Activated CD4-positive, alpha-beta T cell treated with anti-CD3 and anti-CD28 coated beads, Interleukin-2, Interleukin-4, amounts not matched to agents 100 ng/mL and 50 ng/mL, durations not matched to agents 16 hours and 8 hours (primary cell): Measurements from ENCODE around the gene PPP6R3.

Source experiments
- DNase-seq: peaks from one replicate; pipeline ENCODE4 v3.0.0-alpha.2; 2020; ENCODE audit warnings: low spot score

Gene PPP6R3, protein sequence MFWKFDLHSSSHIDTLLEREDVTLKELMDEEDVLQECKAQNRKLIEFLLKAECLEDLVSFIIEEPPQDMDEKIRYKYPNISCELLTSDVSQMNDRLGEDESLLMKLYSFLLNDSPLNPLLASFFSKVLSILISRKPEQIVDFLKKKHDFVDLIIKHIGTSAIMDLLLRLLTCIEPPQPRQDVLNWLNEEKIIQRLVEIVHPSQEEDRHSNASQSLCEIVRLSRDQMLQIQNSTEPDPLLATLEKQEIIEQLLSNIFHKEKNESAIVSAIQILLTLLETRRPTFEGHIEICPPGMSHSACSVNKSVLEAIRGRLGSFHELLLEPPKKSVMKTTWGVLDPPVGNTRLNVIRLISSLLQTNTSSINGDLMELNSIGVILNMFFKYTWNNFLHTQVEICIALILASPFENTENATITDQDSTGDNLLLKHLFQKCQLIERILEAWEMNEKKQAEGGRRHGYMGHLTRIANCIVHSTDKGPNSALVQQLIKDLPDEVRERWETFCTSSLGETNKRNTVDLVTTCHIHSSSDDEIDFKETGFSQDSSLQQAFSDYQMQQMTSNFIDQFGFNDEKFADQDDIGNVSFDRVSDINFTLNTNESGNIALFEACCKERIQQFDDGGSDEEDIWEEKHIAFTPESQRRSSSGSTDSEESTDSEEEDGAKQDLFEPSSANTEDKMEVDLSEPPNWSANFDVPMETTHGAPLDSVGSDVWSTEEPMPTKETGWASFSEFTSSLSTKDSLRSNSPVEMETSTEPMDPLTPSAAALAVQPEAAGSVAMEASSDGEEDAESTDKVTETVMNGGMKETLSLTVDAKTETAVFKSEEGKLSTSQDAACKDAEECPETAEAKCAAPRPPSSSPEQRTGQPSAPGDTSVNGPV

DNA sequence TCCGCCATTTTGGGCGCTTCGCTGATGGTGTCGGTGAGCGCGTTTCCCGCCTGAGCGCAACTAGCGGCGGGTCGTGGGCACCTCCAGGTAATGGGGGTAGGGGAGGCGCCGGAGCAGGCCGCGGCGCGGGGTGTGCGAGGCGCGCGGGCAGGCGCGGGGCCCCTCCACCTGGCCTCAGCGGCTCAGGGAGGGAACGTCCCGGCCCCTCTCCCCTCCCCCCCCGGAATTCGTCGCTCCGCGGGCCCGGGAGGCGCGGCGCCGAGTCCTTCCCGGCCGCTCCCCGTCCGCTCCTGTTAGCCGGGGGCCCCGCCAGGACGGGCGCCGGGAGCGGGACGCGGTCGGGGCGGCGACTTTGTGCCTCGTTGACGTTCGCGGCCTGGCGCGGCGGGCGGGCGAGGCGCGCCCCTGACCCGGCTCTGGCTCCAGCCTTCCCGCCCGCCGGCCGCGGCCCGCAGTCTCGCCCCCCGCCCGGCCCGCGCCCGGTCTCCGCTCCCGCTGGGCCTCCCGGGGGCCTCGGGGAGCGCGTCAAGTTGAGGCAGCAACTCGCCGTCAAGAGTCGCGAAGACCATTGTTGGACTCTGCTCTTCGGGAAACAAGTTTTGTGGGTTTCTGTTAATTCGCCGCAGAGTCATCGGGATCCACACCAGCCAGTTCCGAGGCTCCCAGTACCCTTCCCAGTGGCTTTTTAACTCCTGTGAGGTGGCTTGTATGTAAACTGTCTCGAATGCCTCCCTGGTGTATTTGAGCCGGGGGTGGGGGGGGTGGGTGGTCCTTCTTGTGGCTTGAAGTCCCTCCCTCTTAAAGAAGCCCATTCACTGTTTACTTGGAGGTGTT lies at the start of gene PPP6R3:
Gene PPP6R3, plus strand, starts transcription at position 12 of the 834 bp plus-strand sequence. CDS start 76,913 bp downstream, outside the sequence.
- DNase-seq = no peak

DNA sequence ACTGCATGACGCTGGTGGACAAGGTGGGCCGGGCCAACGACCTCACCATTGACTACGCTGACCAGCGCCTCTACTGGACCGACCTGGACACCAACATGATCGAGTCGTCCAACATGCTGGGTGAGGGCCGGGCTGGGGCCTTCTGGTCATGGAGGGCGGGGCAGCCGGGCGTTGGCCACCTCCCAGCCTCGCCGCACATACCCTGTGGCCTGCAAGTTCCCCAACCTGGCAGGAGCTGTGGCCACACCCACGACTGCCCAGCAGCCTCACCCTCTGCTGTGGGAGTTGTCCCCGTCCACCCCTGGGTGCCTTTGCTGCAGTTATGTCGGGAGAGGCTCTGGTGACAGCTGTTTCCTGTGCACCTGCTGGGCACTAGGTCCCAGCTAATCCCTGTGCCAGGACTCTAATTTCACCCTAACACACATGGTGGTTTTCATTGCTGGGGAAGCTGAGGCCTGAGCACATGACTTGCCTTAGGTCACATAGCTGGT lies 49.0 kb upstream of the PPP6R3 start:
- DNase-seq = no peak

DNA sequence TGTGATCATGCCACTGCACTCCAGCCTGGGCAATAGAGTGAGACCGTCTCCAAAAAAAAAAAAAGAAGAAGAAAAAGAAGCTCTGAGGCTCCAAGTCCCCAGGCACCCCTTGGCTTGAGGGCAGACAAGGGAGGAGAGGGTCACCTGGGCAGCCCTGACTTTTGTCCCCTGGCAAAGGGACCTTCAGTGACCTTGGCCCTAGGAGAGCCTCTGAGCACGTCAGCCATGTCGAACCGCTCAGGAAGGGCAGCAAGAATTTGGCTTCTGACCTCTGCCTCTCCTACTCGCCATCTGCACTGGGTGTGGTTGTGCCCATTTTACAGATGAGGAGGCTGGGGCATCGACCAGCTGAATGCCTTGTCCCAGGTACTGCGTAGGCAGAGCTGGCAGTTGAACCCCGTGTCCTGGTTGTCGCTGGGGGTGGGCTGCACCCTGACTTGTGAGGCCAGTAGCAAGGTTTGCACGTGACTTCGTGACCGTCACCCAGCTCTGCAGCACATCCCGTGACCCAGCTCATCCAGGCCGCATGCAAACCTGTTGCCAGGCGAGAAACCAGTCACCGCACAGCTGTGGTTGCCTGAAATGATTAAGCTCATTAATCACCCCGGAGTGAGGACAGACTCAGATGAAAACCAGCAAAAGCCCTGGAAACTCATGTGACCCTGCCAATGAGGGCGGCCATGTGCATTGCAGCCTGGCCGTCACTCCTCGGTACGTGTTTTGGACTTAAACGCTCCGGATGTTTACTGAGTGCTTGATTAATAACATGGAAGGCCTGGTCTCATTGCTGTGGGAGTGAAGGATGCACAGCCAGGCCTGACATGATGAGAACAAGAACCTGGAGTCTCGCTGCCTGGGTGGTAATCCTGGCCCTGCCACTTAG lies 47.7 kb upstream of the PPP6R3 start:
- peak; percentile 83 for DNase-seq

DNA sequence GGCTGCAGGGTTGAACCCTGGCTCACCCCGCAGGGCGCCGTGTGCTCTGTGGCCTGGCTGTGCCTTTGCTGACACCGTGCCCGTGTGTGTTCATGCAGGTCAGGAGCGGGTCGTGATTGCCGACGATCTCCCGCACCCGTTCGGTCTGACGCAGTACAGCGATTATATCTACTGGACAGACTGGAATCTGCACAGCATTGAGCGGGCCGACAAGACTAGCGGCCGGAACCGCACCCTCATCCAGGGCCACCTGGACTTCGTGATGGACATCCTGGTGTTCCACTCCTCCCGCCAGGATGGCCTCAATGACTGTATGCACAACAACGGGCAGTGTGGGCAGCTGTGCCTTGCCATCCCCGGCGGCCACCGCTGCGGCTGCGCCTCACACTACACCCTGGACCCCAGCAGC lies 47.0 kb upstream of the PPP6R3 start:
- DNase-seq = no peak

DNA sequence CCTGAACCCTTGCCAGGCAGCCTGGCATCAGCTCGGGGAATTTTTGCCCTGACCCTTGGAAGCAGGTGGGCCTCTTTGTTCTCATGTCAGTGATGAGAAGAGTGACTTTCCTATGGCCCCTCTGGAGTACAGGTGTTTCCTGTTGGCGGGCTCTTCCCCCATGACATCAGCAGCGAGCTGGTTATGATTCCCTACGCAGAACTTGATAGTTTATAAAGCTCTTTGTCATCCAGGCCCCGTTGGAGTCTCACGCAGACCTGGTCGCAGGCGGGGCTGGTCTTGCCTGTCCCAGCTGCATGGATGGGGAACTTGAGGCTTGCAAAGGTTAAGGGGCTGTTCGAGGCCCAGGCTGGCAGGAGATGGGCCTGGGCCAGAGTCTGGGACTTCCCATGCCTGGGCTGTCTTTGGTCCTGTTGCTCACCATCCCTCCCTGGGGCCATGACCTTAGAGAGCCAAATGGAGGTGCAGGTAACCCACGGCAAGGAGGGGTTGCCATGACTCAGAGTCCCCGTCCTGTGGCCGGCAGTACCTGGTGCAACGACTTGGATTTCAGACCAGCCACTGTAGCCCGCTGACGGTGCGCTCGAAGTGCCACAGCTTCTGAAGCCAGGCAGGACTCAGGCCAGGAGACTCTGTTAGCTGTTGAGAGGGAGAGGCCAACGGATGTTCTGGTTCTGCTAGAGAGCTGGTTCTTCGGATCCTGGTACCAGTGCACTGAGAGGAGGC lies 45.9 kb upstream of the PPP6R3 start:
- DNase-seq = no peak

DNA sequence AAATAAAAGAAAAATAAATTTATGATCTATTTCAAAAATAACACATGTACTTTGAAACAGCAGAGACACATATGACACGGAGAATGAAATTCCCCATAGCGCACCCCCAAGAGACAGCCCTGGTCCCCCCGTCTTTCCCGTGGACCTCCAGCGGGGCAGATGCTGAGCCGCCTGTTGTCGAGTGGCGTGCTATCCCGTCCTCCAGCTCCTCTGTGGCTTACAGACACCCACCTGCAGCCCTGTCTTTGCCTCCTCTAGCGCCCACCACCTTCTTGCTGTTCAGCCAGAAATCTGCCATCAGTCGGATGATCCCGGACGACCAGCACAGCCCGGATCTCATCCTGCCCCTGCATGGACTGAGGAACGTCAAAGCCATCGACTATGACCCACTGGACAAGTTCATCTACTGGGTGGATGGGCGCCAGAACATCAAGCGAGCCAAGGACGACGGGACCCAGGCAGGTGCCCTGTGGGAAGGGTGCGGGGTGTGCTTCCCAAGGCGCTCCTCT lies 44.4 kb upstream of the PPP6R3 start:
- no peak for DNase-seq

DNA sequence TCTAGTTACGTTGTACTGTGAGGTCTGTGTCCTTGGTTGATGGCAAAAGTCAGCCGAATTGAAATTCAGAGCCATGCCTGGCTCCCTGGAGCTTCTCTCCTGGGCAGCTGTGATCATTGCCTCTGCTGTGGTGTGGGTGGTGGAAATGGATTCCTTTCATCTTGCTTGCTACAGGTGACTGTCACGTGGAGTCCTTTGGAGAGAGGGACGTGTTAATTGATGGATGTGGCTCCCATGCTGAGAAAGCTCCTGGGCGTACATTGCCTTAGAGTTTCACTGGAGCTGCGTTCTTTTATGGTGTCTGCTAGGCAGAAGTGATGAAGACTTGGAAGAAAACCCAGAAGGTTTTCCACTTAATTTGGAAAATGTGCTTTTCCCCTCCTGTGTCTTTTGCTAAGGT lies 41.9 kb upstream of the PPP6R3 start:
- DNase-seq = no peak

DNA sequence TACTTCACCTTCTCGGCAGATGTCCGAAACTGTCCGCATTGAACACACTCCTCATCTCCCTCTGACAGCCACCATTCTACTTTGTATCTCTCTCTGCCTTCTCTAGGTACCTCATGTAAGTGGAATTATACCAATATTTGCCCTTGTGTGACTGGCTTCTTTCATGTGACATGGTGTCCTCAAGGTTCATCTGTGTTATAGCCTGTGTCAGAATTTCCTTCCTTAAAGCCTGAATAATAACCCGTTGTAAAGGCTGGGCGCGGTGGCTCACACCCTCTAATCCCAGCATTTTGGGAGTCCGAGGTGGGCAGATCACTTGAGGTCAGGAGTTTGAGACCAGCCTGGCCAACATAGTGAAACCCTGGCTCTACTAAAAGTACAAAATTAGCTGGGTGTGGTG lies 40.4 kb upstream of the PPP6R3 start:
- no peak for DNase-seq

DNA sequence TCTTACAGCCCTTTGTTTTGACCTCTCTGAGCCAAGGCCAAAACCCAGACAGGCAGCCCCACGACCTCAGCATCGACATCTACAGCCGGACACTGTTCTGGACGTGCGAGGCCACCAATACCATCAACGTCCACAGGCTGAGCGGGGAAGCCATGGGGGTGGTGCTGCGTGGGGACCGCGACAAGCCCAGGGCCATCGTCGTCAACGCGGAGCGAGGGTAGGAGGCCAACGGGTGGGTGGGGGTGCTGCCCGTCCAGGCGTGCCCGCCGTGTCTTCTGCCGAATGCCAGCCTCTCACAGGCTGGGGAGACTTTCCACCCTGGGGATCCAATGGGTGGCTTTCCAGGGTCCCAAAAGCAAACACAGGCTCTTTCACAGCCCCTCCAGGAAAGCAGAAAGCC lies 37.1 kb upstream of the PPP6R3 start:
- DNase-seq = no peak

DNA sequence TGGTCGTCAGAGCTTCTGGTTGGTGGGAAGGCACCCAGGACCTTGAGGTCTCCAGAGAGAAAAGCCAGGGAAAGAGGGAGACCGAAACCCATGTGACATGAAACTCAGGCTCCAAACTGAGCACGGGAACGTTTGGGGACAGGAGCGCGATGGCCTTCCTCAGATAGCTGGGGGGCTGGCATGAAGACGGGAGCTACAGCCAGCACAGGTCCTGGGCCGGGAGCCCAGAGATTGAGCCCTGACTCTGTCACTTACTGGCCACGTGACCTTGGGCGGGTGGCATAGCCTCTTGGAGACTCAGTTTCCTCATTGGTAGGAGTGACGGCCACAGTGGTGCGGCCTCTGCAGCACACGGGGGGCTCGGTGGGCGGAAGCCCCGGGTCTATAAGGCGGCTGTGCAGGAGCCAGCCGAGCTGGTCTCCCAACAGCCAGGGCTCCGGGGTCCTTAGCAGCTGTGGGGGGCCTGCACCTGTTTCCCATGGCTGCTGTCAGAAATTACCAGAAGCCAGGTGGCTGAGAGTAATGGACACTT lies 36.4 kb upstream of the PPP6R3 start:
- no peak for DNase-seq

DNA sequence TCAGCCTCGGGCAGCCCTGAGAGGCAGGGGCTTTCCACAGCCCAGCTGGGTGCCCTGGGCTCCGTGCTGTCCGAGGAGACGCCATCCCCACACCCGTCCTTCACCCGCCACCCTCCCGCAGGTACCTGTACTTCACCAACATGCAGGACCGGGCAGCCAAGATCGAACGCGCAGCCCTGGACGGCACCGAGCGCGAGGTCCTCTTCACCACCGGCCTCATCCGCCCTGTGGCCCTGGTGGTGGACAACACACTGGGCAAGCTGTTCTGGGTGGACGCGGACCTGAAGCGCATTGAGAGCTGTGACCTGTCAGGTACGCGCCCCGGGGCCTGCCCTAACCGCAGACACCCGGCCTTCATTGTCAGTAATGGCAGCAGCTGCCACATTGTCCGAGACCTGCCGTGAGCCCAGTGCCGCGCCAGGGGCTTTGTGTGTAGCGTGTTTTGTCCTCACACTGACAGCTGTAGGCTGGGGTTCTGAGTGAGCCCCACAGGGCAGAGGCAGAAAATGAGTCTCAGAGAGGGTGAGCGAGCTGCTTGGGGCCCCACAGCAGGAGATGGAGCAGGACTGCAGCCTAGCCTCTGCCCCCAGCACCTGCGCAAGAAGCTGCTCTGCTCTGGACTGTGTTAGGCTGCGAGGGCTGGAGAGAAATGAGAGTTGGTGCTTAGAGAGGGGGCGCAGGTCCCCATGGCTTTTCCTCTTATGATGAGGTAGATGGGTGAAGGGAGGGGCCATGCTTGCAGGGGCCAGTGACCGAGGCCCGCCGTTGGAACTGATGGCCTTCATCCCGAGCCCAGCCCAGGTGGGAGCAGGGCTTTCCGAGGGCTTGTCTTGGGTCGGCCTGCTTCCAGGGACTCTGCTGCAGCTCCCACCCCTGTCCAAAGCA lies 35.3 kb upstream of the PPP6R3 start:
- no peak for DNase-seq

DNA sequence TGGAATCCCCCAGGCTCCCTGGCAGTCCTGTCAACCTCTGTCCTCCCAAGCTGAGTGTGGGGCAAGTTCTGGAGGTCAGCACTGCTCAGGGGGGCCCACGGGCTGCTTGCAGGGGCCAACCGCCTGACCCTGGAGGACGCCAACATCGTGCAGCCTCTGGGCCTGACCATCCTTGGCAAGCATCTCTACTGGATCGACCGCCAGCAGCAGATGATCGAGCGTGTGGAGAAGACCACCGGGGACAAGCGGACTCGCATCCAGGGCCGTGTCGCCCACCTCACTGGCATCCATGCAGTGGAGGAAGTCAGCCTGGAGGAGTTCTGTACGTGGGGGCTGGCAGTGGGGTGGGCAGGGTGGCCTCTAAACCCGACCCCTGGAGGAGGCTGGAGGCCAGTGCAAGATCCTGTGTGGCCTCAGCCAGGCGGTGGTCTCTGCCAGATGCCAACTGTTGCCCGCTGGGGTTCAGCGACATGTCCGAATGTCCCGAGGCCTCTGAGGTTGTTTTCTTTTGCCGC lies 34.6 kb upstream of the PPP6R3 start:
- no peak for DNase-seq

DNA sequence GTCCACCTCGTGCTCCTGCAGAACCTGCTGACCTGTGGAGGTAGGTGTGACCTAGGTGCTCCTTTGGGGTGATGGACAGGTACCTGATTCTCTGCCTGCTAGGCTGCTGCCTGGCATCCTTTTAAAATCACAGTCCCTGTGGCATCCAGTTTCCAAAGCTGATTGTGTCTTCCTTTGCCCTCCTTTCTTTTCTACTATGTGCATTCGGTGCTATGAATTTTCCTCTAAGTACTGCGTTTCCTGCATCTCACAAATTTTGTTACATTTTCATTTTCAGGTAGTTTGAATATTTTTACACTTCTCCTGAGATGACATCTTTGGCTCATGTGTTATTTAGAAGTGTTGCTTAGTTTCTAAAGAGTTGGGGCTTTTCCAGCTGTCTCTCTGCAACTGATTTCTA lies 30.9 kb upstream of the PPP6R3 start:
- DNase-seq = no peak

DNA sequence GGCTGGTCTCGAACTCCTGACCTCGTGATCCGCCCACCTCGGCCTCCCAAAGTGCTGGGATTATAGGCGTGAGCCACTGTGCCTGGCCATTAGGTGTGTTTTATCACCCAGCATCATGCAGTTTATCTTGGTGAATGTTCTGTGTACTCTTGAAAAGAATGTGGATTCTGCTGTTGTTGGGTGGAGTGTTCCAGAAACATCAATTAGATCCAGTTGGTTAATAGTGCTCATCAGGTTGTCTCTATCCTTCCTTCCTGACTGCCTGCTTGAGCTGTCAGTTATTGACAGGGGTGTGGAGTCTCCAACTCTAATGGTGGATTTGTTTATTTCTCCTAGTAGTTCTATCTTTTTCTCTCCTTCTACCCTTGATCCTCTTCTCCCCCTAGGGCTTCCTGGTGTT lies 30.2 kb upstream of the PPP6R3 start:
- DNase-seq = no peak

DNA sequence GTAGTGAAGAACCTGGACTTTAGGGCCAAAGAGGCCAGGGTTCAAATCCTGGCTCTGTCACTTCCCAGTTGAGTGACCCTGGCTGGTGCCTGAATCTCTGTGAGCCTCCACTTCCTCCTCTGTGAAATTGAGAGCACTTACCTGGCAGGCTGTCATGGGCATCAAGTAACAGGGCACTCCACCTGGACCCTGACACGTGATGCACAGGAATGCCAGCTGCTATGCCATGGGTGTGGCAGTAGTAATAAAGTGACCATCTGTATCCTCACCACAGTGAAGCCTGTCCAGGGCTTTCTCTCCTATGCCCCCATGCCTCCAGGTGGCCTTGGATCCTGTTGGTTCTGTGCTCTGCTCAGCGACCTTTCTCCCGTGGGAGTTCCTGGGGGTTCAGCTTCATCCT lies 29.8 kb upstream of the PPP6R3 start:
- no peak for DNase-seq

DNA sequence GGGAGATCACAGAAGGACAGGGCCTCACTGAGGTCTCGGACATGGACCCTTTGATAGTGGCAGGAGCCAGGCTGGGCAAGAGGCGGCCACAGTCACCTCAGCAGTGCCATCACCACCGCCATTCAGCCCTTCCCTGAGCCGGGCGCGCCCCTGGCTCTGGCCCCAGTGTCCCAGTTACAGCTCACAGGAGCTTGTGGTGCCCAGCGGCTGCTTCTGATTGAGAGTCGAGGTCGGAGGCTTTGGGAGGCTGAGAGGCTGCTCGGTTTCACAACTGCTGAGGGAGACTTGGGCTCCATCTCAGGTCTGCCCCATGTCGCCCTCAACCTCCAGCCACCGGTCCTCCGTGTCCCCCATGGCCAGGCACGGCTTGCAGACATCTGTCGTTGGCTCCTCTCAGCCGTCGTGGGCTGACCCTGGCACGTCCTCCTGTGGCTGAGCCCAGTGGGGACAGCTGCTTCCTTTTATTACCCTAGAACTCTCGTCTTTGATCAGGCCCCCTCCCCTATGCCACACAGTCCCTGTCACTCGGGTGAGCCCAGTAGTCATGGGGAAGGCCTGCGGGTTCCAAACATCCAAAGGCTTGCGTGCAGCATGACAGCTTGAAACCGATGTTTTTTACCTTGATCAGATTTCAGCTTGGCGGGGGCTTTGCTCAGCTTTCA lies 28.4 kb upstream of the PPP6R3 start:
- DNase-seq = no peak

DNA sequence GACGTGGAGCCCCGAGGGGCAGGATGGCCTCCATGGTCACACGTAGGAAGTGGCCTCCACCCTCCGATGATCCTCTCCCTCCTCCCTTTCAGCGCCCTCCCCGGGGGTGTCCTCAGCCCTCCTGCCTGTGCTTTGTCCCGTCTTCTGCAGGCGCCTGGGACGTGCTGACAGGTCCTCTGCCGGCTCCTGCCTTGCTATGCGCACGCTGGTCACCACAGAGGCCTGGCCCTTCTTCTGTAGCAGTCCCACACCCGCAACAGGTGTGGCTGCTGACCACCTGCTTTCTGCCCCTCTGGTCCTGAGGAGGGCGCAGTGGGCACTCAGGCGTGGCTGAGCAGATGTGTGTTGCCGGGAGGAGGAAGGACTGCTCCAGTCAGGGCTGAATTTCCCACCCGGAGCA lies 27.7 kb upstream of the PPP6R3 start:
- no peak for DNase-seq

DNA sequence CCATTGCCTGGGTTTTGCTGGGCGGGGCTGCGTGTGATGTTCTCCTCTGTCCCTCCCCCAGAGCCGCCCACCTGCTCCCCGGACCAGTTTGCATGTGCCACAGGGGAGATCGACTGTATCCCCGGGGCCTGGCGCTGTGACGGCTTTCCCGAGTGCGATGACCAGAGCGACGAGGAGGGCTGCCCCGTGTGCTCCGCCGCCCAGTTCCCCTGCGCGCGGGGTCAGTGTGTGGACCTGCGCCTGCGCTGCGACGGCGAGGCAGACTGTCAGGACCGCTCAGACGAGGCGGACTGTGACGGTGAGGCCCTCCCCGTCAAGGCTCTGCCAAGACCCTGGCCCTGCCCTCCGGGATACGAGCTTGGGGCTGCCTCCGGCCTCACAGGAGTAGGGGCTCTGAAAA lies 27.0 kb upstream of the PPP6R3 start:
- no peak for DNase-seq
